Measurements from ENCODE around the gene C16orf87.

C16orf87 gene

GRCh38 chr16:46843898-46844642 is 13.1 kb upstream of the C16orf87 start:
- DNase-seq (ENCODE audit: low read depth in 2 of 2) = no peak

- no peak for DNase-seq (ENCODE audit: low read depth in 2 of 2)
Measured at GRCh38 chr16:46842192-46842895, 11.4 kb upstream of the C16orf87 start.

- DNase-seq (ENCODE audit: low read depth in 2 of 2) = no peak
Measured at GRCh38 chr16:46839986-46840443, 9.0 kb upstream of the C16orf87 start.

- no peak for DNase-seq (ENCODE audit: low read depth in 2 of 2)
Measured at GRCh38 chr16:46836534-46837530, 5.9 kb upstream of the C16orf87 start.

- no peak for DNase-seq (ENCODE audit: low read depth in 2 of 2)
Measured at GRCh38 chr16:46833460-46833800, 2.5 kb upstream of the C16orf87 start.

GRCh38 chr16:46832757-46833459 is 1.9 kb upstream of the C16orf87 start:
- no peak for DNase-seq (ENCODE audit: low read depth in 2 of 2)

GRCh38 chr16:46830417-46830901 is 521 bp downstream of the C16orf87 start:
- DNase-seq (ENCODE audit: low read depth in 2 of 2) = peak; percentile 21 to 23

GRCh38 chr16:46828943-46829342 is 2.0 kb downstream of the C16orf87 start:
- no peak for DNase-seq (ENCODE audit: low read depth in 2 of 2)

GRCh38 chr16:46828292-46828691 is 2.7 kb downstream of the C16orf87 start:
- DNase-seq (ENCODE audit: low read depth in 2 of 2) = no peak

- DNase-seq (ENCODE audit: low read depth in 2 of 2) = no peak
Measured at GRCh38 chr16:46826631-46827030, 4.3 kb downstream of the C16orf87 start.

- DNase-seq (ENCODE audit: low read depth in 2 of 2) = peak in 1 of 2 donors; percentile 21
Measured at GRCh38 chr16:46822270-46822669, 8.7 kb downstream of the C16orf87 start.

GRCh38 chr16:46817961-46818360 is 13.0 kb downstream of the C16orf87 start:
- DNase-seq (ENCODE audit: low read depth in 2 of 2) = no peak

GRCh38 chr16:46814790-46815189 is 16.2 kb downstream of the C16orf87 start:
- no peak for DNase-seq (ENCODE audit: low read depth in 2 of 2)

GRCh38 chr16:46813611-46814010 is 17.4 kb downstream of the C16orf87 start:
- no peak for DNase-seq (ENCODE audit: low read depth in 2 of 2)

GRCh38 chr16:46812781-46813540 is 18.0 kb downstream of the C16orf87 start:
- no peak for DNase-seq (ENCODE audit: low read depth in 2 of 2)

GRCh38 chr16:46811682-46812081 is 19.3 kb downstream of the C16orf87 start:
- no peak for DNase-seq (ENCODE audit: low read depth in 2 of 2)

GRCh38 chr16:46808997-46809396 is 22.0 kb downstream of the C16orf87 start:
- DNase-seq (ENCODE audit: low read depth in 2 of 2) = no peak

GRCh38 chr16:46807336-46807735 is 23.6 kb downstream of the C16orf87 start:
- DNase-seq (ENCODE audit: low read depth in 2 of 2) = no peak

- DNase-seq (ENCODE audit: low read depth in 2 of 2) = no peak
Measured at GRCh38 chr16:46803373-46803772, 27.6 kb downstream of the C16orf87 start.

GRCh38 chr16:46801428-46802049 is 29.4 kb downstream of the C16orf87 start:
- no peak for DNase-seq (ENCODE audit: low read depth in 2 of 2)

Data from stimulated activated CD8-positive, alpha-beta memory T cell treated with anti-CD3 and anti-CD28 coated beads, Interleukin-15, amount 100 ng/mL, for 48 hours (primary cell).